Thyroid gland (tissue), 4 donors: ENCODE results near the gene TGFB1.

Experiments used
- CTCF ChIP-seq, 6 experiments: fragments of 200-600 bp in 3 of 6; fragments of 450-650 bp in 3 of 6; sonication (generic) in 3 of 6; IDR thresholded peaks; one replicate each; pipeline ENCODE4 v1.5.1; 2016 to 2019; ENCODE audit warnings: antibody characterized with exemption in 6 of 6, mild to moderate bottlenecking in 2 of 6, inconsistent platforms in 1 of 6, moderate library complexity in 1 of 6
- POLR2A ChIP-seq, 2 donors: fragments of 450-650 bp; IDR thresholded peaks; one replicate each; pipeline ENCODE4 v1.6.1; 2017; ENCODE audit warnings: antibody characterized with exemption in 2 of 2, mild to moderate bottlenecking in 2 of 2, moderate library complexity in 1 of 2

GRCh38 chr19:41364524-41365391 is 11.0 kb upstream of the TGFB1 start:
- no peak for TF ChIP-seq CTCF (IDR thresholded peaks at IDR 0.05)
- TF ChIP-seq POLR2A (IDR thresholded peaks at IDR 0.05) = no peak
